GM21423 (cell line): ENCODE results near the gene VGLL2.

Experiments used
- ATAC-seq: cut with Tn5 transposase; IDR thresholded peaks from one replicate; pipeline ENCODE4 v1.9.1; 2021; ENCODE audit warnings: mild to moderate bottlenecking, moderate library complexity; ENCODE audit not compliant: unreplicated experiment

VGLL2 gene

DNA sequence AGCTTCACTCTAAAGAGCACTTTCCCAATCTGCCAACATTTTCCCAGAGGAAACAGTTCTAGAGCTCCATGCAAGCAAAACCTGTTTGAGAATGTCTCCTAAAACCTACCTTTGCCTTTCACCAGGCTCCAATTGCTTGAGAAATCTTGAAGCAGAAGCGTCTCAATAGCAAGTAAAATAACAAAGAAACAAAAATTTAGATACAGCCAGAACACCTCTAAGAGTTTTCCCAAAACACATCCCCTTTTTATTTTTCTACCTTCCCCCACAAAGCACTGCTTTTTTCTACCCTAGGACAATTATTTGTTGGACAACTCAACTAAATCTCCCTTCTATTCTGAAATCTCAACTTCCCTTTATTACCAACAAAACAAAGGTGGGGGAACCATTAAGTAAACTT is 3.6 kb downstream of the VGLL2 start:
- no peak for ATAC-seq

DNA sequence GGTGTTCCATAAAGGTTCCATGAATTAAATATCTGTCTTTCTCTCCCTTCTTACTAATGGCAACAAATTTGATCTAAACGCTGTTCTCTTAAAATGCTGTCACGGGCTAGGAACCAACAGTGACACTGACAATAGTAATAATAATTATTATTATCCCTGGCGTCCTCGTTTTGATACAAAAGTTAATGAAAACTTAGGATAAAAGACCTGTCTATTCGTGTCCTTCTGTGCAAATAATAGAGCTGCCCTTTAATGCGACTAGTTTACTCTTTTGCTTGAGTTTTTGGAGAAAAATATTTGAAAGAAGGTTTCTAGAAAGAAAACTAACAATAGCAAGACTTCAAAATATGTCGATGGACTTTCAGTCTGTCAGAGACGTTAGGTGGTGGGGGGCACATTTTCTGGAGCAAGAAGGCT is 4.3 kb downstream of the VGLL2 start:
- ATAC-seq, result no peak

DNA sequence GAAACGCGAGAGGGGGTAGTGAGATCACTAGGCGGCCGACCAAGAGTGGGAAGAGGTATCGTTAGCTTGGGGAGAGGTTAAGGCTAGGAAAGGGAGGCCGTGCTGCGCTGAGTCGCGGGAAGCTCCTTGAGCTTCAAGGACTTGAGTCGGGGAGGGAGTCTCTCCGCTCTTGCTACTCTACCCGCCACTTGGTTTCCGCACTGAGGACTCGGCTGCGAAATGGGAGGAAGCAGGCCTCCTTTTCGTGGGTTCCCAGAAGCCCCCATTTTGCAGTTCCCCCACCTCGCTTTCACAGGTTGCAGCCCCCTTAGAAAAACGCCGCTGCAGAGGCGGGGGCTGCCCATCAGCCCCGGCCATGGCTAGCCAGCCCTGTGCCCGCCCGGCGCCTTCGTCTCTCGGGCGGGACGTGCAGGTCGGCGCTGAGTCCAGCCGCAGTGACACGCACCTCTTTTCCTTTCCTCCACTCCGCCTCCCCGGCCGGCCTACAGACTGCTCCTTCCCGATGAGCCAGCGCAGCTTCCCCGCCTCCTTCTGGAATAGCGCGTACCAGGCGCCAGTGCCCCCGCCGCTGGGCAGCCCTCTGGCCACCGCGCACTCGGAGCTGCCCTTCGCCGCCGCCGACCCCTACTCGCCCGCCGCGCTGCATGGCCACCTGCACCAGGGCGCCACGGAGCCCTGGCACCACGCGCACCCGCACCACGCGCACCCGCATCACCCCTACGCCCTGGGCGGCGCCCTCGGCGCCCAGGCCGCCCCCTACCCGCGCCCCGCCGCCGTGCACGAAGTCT is 4.9 kb downstream of the VGLL2 start:
- no peak for ATAC-seq

DNA sequence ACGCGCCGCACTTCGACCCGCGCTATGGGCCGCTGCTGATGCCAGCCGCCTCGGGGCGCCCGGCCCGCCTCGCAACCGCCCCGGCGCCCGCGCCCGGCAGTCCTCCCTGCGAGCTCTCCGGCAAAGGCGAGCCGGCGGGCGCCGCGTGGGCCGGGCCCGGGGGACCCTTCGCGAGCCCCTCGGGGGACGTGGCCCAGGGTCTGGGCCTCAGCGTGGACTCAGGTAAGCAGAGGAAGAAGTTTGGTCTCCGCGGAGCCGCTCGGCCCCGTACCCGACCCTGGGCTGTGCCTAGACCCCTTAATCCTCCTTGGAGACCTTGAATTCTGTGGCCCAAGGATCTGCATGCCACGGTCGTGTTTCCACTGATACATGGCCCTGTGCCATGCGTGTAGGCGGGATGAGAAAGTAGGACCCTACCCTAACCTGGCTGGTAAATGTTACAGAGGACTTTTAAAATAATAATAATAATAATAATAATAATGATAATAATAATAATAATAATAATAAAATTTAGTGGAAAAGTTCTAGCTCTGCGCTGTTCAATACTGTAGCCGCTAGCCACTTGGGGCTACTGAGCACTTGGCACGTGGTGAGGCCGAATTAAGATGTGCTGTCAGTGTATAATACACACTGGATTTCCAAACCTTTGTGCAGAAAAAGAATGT is 5.6 kb downstream of the VGLL2 start:
- ATAC-seq, result no peak

DNA sequence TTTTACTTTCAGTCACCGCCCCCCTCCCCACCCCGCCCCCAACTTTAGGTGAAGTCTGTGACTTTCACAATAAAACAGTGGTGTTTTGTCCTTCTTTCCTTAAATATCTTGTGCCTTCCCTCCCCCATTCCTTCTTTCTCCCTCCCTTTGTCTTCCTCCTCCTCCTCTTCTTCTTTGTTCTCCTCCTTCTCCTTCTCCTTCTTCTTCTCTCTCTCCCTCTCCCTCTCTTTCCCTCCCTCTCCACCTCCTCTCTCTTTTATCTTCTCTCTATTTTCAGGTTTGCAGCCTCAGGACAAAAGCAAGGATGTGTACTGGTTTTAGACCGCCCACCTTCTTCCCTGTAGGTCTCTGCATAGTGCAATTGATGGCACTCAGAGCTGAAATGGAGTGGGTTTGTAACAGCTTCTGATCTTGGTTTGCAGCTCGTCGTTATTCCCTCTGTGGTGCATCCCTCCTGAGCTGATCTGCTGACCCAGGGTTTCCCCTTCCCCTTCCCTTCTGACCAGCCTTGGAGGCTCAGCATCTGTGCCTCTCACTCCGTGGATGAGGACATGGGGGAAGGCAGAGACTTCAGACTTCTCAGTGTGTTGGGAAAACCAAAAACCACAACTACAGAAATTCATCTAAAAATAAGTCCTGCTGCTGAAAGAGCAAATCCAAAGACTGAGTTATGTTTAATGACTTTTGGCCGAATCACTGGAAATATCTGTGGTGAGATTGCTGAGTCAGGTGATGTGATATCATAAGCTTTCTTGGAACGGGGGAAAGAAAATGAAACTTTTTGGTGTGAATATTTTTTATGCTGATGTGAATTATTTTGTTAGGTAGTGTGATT is 6.9 kb downstream of the VGLL2 start:
- ATAC-seq, result no peak

DNA sequence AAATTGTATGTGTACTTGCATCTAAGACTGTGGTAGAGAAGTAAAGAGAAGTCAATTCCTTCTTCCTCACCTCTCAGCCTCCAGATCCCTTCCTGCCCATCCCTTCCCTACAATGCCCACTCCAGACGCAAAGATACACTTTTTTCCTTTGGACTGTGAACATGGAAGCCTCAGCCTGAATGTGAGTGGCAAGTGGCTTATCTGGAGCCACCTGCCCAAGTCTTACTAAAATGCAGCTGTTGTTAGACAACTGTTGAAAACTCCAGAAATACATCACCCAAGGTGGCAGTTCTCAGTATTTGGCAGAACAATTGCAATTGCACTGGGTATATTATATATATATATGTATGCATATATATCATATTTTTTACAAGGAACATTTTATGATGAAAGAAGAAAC is 7.5 kb downstream of the VGLL2 start:
- ATAC-seq, result no peak

DNA sequence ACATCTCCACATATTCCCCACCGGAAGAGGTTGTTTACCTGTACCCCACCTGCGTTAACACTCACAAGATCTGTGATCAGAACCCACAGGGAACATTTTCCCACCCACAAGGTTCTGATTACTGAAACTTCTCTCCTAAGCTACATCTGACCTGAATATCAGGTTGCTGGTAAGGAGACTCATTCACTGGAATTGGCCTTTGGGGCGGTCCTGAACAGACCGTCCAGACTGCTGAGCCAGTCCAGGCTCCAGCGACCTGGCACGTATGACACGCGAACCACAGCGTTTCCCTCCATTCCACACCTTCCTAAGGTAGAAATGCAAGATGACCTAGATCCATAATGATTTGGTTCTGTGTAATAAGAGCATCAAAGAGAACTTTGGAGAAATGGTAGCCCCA is 9.8 kb downstream of the VGLL2 start:
- no peak for ATAC-seq

DNA sequence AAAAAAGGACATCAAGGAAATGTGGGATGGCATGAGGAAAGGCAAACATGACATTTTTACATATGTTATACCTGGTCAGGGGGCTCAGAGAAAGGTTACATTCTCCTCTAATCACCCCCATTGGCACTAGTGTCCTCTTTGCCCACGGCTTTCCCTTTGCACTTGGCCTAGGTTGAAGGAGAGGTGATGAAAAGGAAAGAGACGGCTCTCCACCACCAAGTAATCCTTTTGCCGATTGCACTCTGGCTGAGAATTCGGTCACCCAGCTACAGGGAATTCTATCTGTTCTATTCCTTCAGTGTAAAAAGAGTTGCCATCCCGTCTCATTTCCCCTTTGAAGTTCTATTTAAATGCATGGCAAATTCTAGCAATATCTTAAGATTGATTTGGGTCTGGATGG is 10.4 kb downstream of the VGLL2 start:
- no peak for ATAC-seq

DNA sequence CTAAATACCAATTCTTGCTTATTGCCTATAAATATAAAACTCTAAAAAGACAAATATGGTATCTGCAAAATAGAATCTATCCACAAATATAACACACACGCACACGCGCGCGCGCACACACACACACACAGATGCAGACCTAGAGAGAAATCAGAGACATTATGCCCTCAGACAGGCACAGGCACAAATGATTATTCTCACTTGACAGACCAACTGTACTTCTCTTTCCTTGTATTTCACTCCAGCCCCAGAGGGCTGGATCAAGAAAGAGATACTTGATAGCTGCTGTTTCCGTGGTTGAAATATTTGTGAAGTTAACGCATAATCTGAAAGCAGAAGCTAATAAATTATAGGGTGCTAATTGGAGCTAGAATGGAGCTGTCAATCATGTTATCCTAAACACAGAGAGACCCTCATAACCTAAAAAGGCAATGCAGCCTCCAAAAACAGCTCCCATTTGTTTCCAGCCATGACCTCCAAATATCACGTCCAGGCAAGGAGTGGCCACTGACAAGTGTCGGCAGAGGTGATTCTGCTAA is 11.5 kb downstream of the VGLL2 start:
- ATAC-seq, result no peak

DNA sequence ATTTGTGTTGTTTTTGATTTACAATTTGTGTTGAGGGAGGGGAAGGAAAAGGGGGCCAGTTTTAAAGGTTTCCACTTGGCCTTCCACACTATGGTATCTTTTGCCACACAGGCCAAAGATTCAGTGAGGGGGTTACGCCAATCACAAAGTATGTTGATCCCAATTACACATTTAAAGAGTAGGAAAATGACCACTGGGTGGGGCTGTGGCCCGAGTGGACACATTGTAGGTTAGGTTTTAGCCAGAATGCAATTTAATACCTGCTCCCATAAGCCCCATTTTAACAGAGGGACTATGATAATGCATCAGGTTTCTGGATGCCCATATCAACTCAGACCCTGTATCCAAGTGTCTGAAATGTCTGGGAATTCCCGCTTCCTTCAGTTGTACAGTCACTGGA is 15.6 kb downstream of the VGLL2 start:
- ATAC-seq, result no peak

DNA sequence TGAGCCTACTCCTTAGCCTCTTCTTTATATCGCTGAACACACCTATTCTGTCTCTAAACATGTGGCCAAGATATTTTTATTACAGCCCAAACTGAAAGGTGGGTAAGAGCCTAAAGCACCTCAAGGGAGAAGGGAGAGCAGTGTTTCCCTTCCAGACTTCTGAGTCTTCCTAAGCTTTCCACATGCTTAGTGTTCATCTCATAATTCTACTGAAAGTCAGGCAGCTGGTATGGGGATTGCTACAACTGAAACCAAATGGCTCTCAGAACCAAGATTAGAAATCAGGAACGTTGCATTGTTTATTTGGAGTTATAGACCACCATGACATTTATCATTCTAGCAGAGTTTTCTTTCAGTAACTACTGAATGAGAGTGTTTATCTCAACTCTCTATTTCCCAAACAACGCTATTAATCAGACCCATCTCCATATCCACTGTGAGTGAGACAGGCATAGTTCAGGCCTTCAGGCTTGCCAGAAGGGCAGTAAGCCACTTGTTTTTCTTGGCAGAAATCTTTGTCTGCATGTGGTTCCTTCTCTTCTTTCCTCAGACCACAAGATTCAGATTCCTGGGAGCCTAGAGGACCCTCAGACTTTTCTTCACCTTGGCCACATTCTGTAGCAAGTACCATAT is 22.8 kb downstream of the VGLL2 start:
- ATAC-seq, result no peak

DNA sequence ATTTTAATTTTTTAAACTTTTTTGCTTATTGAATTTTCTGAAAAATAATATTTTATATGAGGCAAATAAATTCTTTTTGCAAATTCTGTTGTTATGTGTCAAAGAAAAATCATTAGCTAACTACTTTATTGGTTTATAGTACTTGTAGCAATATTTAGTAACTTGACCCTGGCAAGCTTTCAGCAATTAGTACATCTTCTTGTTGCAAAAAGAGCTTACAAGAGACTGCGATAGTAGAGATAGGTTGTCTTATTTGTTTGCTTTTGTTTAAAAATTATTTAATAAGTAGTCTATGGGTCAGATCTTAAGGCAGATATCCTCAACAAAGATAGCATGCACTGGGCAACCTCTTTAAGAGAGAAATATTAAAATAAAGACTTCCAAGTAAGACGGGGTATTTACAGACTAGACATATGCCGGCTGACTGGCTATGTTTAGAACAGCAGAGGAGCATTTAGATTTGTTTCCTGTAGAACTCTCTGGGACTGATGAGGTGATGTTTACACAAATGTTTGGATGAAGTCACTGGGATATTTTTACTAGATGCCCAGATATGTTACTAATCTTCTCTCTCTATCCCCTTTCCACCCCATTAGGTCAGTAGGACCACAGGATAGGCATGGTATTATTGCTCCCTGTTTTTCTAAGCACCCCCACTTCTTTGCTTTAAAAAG is 25.0 kb downstream of the VGLL2 start:
- ATAC-seq, result no peak

DNA sequence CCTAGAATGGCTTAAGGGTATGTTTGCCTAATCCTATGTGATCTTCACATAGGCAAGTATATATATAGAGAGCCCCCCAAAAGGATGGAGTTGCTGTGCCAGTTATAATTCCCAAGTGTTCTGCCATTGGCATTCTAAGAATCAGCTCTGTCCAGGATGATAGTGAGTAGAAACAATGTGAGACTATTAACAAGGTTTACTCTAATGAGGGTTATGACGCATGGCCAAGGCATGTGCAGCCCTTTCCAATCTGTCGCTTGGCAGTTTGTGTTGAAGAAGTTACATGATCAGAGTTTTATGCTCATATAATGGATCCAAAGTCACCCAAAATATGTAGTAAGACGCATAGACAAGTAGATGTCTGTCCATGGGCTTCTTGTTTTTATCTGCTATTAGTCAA is 33.6 kb downstream of the VGLL2 start:
- no peak for ATAC-seq

DNA sequence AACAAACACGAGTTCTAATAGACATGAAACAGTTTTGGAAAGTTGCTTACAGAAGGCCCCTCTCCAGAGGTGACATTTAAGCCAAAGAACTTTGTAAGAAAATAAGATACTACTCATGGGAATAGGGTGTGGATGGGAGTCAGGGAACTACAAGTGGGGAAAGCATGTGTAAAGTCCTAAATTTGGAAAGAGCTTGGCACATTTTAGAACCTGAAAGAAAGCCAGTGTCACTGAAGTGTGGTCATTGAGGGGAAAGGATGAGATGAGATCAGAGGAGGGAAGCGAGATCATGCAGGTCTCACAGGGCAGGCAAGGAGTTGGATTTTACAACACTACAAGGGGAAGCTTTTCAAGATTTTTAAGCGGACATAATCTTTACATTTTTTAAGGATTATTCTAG is 38.0 kb downstream of the VGLL2 start:
- ATAC-seq, result no peak

DNA sequence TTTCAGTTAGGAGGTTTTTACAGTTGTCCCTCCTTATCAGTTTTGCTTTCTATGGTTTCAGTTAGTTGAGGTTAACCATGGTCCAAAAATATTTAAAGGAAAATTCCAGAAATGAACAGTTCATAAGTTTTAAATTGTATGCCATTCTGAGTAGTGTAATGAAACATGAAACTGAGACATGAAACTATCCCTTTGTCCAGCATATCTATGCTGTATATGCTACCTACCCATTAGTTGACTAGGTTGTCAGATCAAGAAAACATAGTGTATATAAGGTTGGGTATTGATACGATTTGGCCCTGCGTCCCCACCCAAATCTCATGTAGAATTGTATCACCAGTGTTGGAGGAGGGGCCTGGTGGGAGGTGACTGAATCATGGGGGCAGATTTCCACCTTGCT is 39.1 kb downstream of the VGLL2 start:
- no peak for ATAC-seq

DNA sequence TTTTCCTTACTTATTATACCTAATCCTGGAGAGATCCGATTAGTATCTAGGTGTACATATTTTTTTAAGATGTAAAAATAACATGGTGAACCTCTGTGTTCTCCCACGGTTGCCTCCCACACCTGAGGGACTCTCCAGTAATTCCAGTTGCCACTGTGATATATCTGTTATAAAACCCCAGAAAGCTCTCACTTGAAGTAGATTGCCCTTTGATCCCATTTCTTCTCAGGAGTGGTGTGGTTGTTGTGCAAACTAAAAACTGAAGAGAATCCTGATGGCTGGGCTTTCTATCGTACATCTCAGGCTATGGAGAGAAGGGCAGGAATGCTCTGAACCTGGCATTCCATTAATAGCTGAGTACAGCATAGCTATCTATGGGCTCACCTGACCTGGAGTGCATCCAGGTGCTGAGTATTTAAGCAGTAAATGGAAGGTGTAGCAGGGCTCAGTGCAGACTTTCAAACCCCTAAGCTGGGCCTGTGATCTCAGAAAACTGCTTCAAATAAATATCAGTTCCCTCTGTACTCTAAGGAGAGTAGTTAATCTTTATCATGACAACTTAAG is 41.0 kb downstream of the VGLL2 start:
- ATAC-seq, result no peak

DNA sequence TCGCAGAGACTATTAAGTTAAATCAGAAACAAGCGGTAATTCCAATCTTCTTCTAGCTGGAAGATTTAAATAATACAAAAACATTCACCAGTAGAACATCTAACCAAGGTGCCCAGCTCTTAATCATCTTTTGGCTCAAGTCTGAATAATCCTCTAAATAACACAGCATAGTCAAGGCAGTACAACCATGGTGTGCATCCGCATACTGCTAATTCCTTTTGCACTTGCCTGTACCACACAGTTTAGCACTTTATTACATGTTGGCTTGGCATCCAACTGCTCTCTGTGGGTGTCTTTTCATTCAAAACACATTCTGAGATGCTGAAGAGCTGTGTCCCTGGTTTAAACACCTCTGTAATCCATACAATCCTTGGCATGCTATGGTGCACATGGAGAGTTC is 42.3 kb downstream of the VGLL2 start:
- ATAC-seq, result no peak

DNA sequence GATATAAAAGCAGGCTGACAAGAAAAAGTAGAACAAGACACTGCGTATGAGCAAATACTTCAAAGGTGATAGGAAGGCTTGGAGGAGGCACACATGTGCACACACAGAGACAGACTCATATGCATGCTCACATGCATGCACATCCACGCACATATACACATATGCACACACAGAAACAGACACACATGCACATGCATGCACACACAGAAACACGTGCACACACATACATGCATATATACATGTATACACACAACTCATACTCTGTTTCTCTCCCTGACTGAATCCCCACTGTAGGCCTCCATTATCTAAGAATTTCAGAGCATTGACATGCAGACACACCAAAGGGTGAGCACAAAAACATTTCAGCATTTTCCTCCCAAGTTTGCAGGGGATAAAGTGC is 43.7 kb downstream of the VGLL2 start:
- ATAC-seq, result no peak

DNA sequence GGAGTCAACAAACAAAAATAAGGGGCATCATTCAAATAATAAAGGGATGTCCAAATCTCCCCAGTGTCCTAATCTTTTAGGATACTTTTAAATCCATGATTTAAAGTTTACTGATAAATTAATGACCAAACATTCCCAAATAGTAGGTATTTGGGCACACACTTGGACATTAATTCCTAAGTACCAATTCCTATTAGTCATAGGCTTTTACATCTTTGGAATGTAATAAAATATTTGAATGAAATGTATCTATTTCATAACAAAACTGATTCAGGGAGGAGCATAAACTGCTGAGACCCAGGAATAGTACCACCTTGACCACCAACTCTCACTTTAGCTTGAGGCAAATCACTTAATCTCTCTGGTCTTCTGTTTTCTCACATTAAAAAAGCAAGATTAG is 44.3 kb downstream of the VGLL2 start:
- ATAC-seq, result no peak

DNA sequence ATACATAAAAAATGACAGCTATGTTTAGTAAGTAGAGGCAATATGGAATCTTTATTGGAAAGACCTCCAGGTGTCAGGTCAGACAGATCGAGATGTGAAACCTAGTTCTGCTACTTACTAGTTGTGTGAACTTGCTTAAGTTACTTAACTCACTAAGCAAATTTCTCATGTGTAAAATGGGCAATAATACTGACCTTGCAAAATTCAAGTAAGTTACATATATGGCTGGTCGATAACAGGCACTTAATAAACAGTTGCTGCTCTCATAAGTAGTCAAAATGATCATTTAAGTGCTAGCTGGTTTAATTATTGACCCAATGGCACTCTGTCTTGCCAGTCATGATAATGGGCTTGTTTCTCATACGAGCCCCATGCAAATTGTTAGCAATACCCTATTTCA is 46.0 kb downstream of the VGLL2 start:
- no peak for ATAC-seq
